SK-N-SH (cell line): ENCODE data around the gene GADD45B.

Experiments
- FOXJ3 ChIP-seq: sonication (generic); formaldehyde crosslinking; IDR thresholded peaks from 2 replicates; pipeline ENCODE4 v1.5.1; 2020; ENCODE audit warnings: mild to moderate bottlenecking, missing genetic modification reagents
- FOXM1 ChIP-seq: IDR thresholded peaks from 2 replicates; pipeline ENCODE4 v1.4.0; 2012; ENCODE audit warnings: low read depth, mild to moderate bottlenecking
- JUND ChIP-seq: IDR thresholded peaks from 2 replicates; pipeline ENCODE4 v1.4.0; 2012
- NFIC ChIP-seq: IDR thresholded peaks from 2 replicates; pipeline ENCODE4 v1.4.0; 2012; ENCODE audit warnings: borderline replicate concordance
- RAD21 ChIP-seq: IDR thresholded peaks from 2 replicates; pipeline ENCODE4 v1.6.1; 2012; ENCODE audit warnings: mild to moderate bottlenecking, low read length
- TAF1 ChIP-seq: IDR thresholded peaks from 2 replicates; pipeline ENCODE4 v1.6.1; 2012; ENCODE audit warnings: low read depth, mild to moderate bottlenecking, low read length, moderate library complexity, borderline replicate concordance
- TCF12 ChIP-seq: IDR thresholded peaks from 2 replicates; pipeline ENCODE4 v1.4.0; 2012
- YY1 ChIP-seq: IDR thresholded peaks from 2 replicates; pipeline ENCODE4 v1.4.0; 2012; ENCODE audit warnings: low read depth, mild to moderate bottlenecking
- TF ChIP-seq, protein P1 (sequence below): fragments of 200-600 bp; sonication (generic); IDR thresholded peaks from 2 replicates; pipeline ENCODE4 v1.6.1; 2017; ENCODE audit warnings: antibody characterized with exemption, mild to moderate bottlenecking, moderate library complexity
- TF ChIP-seq, protein P2 (sequence below): IDR thresholded peaks from 2 replicates; pipeline ENCODE4 v1.6.1; 2012; ENCODE audit warnings: mild to moderate bottlenecking, low read depth, low read length, moderate library complexity
- TF ChIP-seq, protein P3 (sequence below): IDR thresholded peaks from 2 replicates; pipeline ENCODE4 v1.4.0; 2012; ENCODE audit warnings: low read depth
- TF ChIP-seq, protein P4 (sequence below): IDR thresholded peaks from 2 replicates; pipeline ENCODE4 v1.4.0; 2012; ENCODE audit warnings: low read depth, borderline replicate concordance
- TF ChIP-seq, protein P5 (sequence below): fragments of 150-350 bp; IDR thresholded peaks from 2 replicates; pipeline ENCODE4 v1.6.1; 2017; ENCODE audit warnings: antibody characterized with exemption, low read length, low read depth, borderline replicate concordance

DNA sequence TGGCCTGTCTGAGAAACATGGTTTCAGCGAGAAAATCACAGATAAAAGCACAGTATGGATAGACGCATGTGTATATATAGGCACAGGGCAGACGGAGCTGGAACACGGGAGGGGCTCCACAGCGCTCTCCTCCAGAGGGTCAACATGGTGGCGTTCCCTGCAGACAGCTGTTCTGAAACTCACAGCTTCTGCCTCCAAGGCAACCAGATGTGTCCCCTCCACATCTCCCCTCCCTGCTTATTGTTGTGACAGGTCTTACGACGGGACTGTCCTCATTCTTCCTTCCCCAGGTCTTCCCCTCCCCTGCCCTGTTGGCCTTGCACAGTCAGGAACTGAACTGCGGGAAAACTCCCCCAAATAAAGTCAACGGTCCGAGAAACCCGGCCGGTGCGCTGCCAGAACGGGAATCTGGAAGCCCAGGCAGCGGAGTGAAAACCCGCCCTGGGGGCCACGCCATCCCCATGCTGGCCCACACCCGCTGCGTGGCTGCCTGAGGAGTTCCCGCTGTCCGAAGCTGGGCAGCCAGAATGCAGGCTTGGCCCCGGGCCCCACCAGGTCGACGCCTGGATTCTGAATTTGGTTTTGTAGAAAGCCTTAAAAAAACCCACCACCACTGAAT is 45.9 kb upstream of the GADD45B start:
- TF ChIP-seq, protein P1, sequence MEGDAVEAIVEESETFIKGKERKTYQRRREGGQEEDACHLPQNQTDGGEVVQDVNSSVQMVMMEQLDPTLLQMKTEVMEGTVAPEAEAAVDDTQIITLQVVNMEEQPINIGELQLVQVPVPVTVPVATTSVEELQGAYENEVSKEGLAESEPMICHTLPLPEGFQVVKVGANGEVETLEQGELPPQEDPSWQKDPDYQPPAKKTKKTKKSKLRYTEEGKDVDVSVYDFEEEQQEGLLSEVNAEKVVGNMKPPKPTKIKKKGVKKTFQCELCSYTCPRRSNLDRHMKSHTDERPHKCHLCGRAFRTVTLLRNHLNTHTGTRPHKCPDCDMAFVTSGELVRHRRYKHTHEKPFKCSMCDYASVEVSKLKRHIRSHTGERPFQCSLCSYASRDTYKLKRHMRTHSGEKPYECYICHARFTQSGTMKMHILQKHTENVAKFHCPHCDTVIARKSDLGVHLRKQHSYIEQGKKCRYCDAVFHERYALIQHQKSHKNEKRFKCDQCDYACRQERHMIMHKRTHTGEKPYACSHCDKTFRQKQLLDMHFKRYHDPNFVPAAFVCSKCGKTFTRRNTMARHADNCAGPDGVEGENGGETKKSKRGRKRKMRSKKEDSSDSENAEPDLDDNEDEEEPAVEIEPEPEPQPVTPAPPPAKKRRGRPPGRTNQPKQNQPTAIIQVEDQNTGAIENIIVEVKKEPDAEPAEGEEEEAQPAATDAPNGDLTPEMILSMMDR, result no peak
- TF ChIP-seq NFIC (no peak), YY1 (no peak), TCF12 (no peak), FOXJ3 (no peak), TAF1 (no peak), RAD21 (no peak), JUND (no peak), FOXM1 (no peak)
- TF ChIP-seq, protein P2, sequence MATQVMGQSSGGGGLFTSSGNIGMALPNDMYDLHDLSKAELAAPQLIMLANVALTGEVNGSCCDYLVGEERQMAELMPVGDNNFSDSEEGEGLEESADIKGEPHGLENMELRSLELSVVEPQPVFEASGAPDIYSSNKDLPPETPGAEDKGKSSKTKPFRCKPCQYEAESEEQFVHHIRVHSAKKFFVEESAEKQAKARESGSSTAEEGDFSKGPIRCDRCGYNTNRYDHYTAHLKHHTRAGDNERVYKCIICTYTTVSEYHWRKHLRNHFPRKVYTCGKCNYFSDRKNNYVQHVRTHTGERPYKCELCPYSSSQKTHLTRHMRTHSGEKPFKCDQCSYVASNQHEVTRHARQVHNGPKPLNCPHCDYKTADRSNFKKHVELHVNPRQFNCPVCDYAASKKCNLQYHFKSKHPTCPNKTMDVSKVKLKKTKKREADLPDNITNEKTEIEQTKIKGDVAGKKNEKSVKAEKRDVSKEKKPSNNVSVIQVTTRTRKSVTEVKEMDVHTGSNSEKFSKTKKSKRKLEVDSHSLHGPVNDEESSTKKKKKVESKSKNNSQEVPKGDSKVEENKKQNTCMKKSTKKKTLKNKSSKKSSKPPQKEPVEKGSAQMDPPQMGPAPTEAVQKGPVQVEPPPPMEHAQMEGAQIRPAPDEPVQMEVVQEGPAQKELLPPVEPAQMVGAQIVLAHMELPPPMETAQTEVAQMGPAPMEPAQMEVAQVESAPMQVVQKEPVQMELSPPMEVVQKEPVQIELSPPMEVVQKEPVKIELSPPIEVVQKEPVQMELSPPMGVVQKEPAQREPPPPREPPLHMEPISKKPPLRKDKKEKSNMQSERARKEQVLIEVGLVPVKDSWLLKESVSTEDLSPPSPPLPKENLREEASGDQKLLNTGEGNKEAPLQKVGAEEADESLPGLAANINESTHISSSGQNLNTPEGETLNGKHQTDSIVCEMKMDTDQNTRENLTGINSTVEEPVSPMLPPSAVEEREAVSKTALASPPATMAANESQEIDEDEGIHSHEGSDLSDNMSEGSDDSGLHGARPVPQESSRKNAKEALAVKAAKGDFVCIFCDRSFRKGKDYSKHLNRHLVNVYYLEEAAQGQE, result no peak
- TF ChIP-seq, protein P3, sequence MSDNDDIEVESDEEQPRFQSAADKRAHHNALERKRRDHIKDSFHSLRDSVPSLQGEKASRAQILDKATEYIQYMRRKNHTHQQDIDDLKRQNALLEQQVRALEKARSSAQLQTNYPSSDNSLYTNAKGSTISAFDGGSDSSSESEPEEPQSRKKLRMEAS, result no peak
- TF ChIP-seq, protein P4, sequence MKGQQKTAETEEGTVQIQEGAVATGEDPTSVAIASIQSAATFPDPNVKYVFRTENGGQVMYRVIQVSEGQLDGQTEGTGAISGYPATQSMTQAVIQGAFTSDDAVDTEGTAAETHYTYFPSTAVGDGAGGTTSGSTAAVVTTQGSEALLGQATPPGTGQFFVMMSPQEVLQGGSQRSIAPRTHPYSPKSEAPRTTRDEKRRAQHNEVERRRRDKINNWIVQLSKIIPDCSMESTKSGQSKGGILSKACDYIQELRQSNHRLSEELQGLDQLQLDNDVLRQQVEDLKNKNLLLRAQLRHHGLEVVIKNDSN, result no peak
- TF ChIP-seq, protein P5, sequence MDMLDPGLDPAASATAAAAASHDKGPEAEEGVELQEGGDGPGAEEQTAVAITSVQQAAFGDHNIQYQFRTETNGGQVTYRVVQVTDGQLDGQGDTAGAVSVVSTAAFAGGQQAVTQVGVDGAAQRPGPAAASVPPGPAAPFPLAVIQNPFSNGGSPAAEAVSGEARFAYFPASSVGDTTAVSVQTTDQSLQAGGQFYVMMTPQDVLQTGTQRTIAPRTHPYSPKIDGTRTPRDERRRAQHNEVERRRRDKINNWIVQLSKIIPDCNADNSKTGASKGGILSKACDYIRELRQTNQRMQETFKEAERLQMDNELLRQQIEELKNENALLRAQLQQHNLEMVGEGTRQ, result no peak
